Stimulated activated naive CD4-positive, alpha-beta T cell treated with Interleukin-2 at 50 U/mL for 16 hours (primary cell): Measurements from ENCODE around the gene MOV10.

Source experiments
- DNase-seq: peaks from one replicate; lab custom pipeline; 2025; lab: John Stamatoyannopoulos, UW

MOV10 gene

GRCh38 chr1:112731451-112731850 lies 57.0 kb downstream of the MOV10 start:
- no peak for DNase-seq

- DNase-seq = no peak
Observed at GRCh38 chr1:112735752-112736151, 61.3 kb downstream of the MOV10 start.

GRCh38 chr1:112737573-112737972 lies 63.1 kb downstream of the MOV10 start:
- no peak for DNase-seq

GRCh38 chr1:112743174-112744008 lies 68.9 kb downstream of the MOV10 start:
- no peak for DNase-seq

GRCh38 chr1:112744009-112744578 lies 69.6 kb downstream of the MOV10 start:
- no peak for DNase-seq

- no peak for DNase-seq
Observed at GRCh38 chr1:112748396-112748795, 73.9 kb downstream of the MOV10 start.
